ENCODE results near the gene PARP8. TPM values are rescaled to one million over a fixed set of nuclear protein-coding genes. Genes with fewer than 3 reads are reported as not detected.

Gene PARP8
- total RNA-seq, 2 experiments from 2014 or later = 181 to 200 TPM

DNA sequence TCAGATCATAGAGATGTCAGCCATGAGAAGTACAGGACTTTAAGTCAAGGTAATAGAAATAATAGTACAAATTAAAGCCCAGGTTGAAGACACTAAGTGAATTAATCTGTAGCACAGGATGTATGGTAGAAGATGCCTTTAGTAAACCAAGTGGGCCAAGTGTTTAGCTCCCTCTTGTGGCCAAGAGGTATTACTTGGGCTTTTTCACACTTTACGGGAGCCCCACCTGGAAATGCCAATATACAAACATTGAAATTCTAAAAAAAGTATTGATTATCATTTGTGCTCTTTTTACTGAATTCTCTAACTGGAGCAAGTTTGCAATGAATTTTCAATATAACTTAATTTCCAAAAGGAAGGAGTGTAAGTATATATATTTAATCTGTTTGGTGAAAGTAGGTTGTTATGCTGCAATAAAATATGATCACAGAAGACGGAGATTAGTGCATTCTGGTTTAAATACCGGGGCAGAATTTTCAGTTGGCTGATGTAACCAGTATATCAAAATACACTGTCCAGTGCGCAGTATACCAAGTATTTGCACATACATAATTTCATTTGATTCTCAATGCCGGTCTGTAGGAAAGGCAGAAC, 84.7 kb downstream of the PARP8 start:
- peaks cover 43% of the 10 kb centered on the region for H3K36me3 Mint-ChIP-seq (ENCODE audit: low read depth)
- ChIA-PET POLR2A (interaction anchor here (0.9 to 1.4 kb wide), 4 partner anchors 27 to 310 kb away, joined by 3 to 6 read pairs (median 4); partner anchors contain the start of gene EMB), CTCF (interaction anchor here (0.5 to 3.3 kb wide), 10 partner anchors 10 to 310 kb away, joined by 3 to 10 read pairs (median 4); partner anchors contain the start of gene EMB)
- H3K4me3 Mint-ChIP-seq = peak overlapping the region; percentile 77
- TF ChIP-seq, protein P1, sequence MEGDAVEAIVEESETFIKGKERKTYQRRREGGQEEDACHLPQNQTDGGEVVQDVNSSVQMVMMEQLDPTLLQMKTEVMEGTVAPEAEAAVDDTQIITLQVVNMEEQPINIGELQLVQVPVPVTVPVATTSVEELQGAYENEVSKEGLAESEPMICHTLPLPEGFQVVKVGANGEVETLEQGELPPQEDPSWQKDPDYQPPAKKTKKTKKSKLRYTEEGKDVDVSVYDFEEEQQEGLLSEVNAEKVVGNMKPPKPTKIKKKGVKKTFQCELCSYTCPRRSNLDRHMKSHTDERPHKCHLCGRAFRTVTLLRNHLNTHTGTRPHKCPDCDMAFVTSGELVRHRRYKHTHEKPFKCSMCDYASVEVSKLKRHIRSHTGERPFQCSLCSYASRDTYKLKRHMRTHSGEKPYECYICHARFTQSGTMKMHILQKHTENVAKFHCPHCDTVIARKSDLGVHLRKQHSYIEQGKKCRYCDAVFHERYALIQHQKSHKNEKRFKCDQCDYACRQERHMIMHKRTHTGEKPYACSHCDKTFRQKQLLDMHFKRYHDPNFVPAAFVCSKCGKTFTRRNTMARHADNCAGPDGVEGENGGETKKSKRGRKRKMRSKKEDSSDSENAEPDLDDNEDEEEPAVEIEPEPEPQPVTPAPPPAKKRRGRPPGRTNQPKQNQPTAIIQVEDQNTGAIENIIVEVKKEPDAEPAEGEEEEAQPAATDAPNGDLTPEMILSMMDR (IDR thresholded peaks at IDR 0.05) = peak; percentile 90
- H3K9me3 ChIP-seq (ENCODE audit: control insufficient read depth in 1 of 2, insufficient read depth in 1 of 2, low read length in 2 of 2) = peaks cover 0 to 4% of the 10 kb centered on the region in 2 experiments
- peak overlapping the region; percentile 90 for H3K27ac Mint-ChIP-seq
- no peaks in the 10 kb centered on the region for H3K27me3 Mint-ChIP-seq
- no peaks in the 10 kb centered on the region for H3K27me3 ChIP-seq (ENCODE audit: control insufficient read depth in 1 of 2, insufficient read depth in 2 of 2, low read length in 2 of 2)
- peaks cover 61% of the 10 kb centered on the region for H3K4me1 Mint-ChIP-seq (ENCODE audit: low read depth)
- peak; percentile 91 for ATAC-seq (ENCODE audit: poor library complexity)
- peaks cover 4% of the 10 kb centered on the region for H3K4me1 ChIP-seq (ENCODE audit: insufficient read depth, low read length)
- DNase-seq = peak in 9 of 14 experiments; percentile 10 to 85 (median 39)
- intact Hi-C loops (cut with DNase I, micrococcal nuclease) = loop anchor here (1.0 to 2.0 kb wide), 4 partner anchors 83 to 335 kb away; partner anchors contain the start of gene EMB (in 1 of the 2)
- H3K27ac ChIP-seq (ENCODE audit: low read depth in 1 of 2, low read length in 2 of 2) = no peak overlapping the region
- no peaks in the 10 kb centered on the region for H3K36me3 ChIP-seq (ENCODE audit: insufficient read depth, low read length)
- H3K9me3 Mint-ChIP-seq = peaks cover 3% of the 10 kb centered on the region
- no peak overlapping the region for H3K4me3 ChIP-seq (ENCODE audit: low read length)

DNA sequence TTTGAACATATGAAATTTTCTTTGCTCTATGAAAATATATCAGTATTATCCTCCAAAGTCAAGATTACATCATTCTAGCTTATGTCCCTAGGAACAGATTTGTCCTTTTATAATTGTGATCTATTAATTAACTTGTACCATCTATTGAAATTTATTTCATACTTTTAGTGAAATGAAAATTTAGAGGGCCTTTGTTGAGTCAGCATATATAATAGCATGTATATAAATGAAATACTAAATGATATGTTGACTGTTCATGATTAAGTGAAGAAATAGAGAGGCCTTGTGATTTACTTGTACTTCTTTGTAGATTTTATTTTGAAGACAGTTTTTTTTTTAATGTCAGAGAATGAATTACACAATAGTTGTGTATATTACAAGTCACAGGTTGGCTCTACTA, 86.4 kb downstream of the PARP8 start:
- ATAC-seq (ENCODE audit: poor library complexity) (no peak), DNase-seq (no peak)
- no peaks in the 10 kb centered on the region for H3K4me1 ChIP-seq (ENCODE audit: insufficient read depth, low read length)
- H3K27me3 Mint-ChIP-seq = no peaks in the 10 kb centered on the region
- H3K27me3 ChIP-seq (ENCODE audit: control insufficient read depth in 1 of 2, insufficient read depth in 2 of 2, low read length in 2 of 2) = no peaks in the 10 kb centered on the region
- ChIA-PET CTCF (interaction anchor here (3.3 kb wide), 1 partner anchor 312 kb away, joined by 10 read pairs; the partner anchor contains the start of gene EMB), POLR2A (no interaction called here)
- H3K27ac ChIP-seq (ENCODE audit: low read depth in 1 of 2, low read length in 2 of 2) = no peak overlapping the region
- peaks cover 5% of the 10 kb centered on the region for H3K36me3 ChIP-seq (ENCODE audit: insufficient read depth, low read length)
- H3K4me3 ChIP-seq (ENCODE audit: low read length) = no peak overlapping the region
- H3K4me3 Mint-ChIP-seq = no peak overlapping the region
- H3K27ac Mint-ChIP-seq = no peak overlapping the region
- H3K9me3 ChIP-seq (ENCODE audit: control insufficient read depth in 1 of 2, insufficient read depth in 1 of 2, low read length in 2 of 2) = peaks cover 0 to 1% of the 10 kb centered on the region in 2 experiments
- intact Hi-C loops (cut with DNase I, micrococcal nuclease) = no loop called here
- peaks cover 64% of the 10 kb centered on the region for H3K4me1 Mint-ChIP-seq (ENCODE audit: low read depth)
- H3K36me3 Mint-ChIP-seq (ENCODE audit: low read depth) = peaks cover 54% of the 10 kb centered on the region
- no peaks in the 10 kb centered on the region for H3K9me3 Mint-ChIP-seq
- TF ChIP-seq, protein P1 (IDR thresholded peaks at IDR 0.05) = no peak

DNA sequence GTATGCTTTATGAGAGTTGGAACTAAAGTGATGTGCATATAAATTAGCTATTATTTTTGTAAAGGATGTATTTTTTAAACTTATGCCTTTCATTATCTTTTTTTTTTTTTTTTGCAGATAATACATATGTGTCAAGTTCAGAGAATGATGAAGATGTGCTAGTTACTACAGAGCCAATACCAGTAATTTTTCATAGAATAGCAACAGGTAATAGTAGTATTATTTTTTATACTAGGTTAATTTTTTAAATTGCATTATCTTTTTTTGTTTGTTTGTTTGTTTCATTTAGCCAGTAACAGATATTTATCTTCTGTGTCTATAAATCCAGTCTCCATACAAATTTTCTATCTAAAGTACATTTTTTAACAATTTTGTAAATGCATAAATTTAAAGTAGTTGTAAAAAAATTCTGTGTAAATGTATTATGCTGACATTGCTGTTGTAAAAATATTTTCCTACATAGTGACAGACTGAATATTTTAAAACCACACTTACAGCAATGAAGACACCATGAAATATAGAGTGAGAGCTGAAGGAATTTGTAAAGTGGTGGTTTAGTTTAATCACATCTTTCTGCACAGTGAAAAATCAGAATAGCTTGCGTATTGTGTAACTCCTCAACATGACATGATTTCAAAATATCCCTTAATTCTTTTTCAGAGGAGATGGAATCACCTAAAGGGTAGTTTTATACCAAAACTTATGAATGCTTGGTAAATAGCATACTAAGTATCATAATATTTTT, 93.3 kb downstream of the PARP8 start:
- Mint-ChIP-seq H3K4me1 (ENCODE audit: low read depth) (peaks cover 36% of the 10 kb centered on the region), H3K9me3 (no peaks in the 10 kb centered on the region), H3K4me3 (no peak overlapping the region), H3K27me3 (no peaks in the 10 kb centered on the region), H3K36me3 (ENCODE audit: low read depth) (peaks cover 90% of the 10 kb centered on the region), H3K27ac (no peak overlapping the region)
- Histone ChIP-seq H3K36me3 (ENCODE audit: insufficient read depth, low read length) (peaks cover 58% of the 10 kb centered on the region), H3K4me3 (ENCODE audit: low read length) (no peak overlapping the region), H3K9me3 (ENCODE audit: control insufficient read depth in 1 of 2, insufficient read depth in 1 of 2, low read length in 2 of 2) (no peaks in the 10 kb centered on the region), H3K27me3 (ENCODE audit: control insufficient read depth in 1 of 2, insufficient read depth in 2 of 2, low read length in 2 of 2) (no peaks in the 10 kb centered on the region), H3K4me1 (ENCODE audit: insufficient read depth, low read length) (no peaks in the 10 kb centered on the region), H3K27ac (ENCODE audit: low read depth in 1 of 2, low read length in 2 of 2) (no peak overlapping the region)
- ATAC-seq (ENCODE audit: poor library complexity) (no peak), DNase-seq (no peak)
- POLR2A ChIA-PET = no interaction called here
- TF ChIP-seq, protein P1 (IDR thresholded peaks at IDR 0.05) = no peak
- intact Hi-C loops (cut with DNase I, micrococcal nuclease) = no loop called here
- CTCF ChIA-PET = interaction anchor here (0.6 kb wide), 1 partner anchor 21 kb away, joined by 3 read pairs; no protein-coding TSS in a partner anchor

Measured in CD4-positive, alpha-beta T cell (primary cell).